SK-N-SH treated with all-trans-retinoic acid at 6 μM for 48 hours (cell line): ENCODE data around the gene LARP4.
"Not testable (repeated sequence)": the region's sequence is repeated elsewhere in the genome, so short reads cannot be mapped to it uniquely, and the experiment has no call there.

ENCODE experiments used
- BACH2 ChIP-seq: fragments of 250-450 bp; sonication (Bioruptor Pico); IDR thresholded peaks from 2 replicates; pipeline ENCODE4 v1.9.0; 2021; ENCODE audit warnings: mild to moderate bottlenecking, borderline replicate concordance
- ISL1 ChIP-seq: fragments of 250-450 bp; sonication (Bioruptor Pico); IDR thresholded peaks from 2 replicates; pipeline ENCODE4 v2.1.2; 2022; ENCODE audit warnings: mild to moderate bottlenecking, moderate library complexity
- PATZ1 ChIP-seq: fragments of 250-450 bp; sonication (Bioruptor Pico); IDR thresholded peaks from 2 replicates; pipeline ENCODE4 v1.8.0; 2020; ENCODE audit warnings: mild to moderate bottlenecking, moderate library complexity, borderline replicate concordance
- RARB ChIP-seq: fragments of 250-450 bp; sonication (Bioruptor Pico); IDR thresholded peaks from 2 replicates; pipeline ENCODE4 v1.8.0; 2021; ENCODE audit warnings: mild to moderate bottlenecking, moderate library complexity
- TF ChIP-seq, protein P1 (sequence below): fragments of 250-450 bp; sonication (Bioruptor Pico); IDR thresholded peaks from 2 replicates; pipeline ENCODE4 v1.5.1; 2021; ENCODE audit warnings: mild to moderate bottlenecking, moderate library complexity

DNA sequence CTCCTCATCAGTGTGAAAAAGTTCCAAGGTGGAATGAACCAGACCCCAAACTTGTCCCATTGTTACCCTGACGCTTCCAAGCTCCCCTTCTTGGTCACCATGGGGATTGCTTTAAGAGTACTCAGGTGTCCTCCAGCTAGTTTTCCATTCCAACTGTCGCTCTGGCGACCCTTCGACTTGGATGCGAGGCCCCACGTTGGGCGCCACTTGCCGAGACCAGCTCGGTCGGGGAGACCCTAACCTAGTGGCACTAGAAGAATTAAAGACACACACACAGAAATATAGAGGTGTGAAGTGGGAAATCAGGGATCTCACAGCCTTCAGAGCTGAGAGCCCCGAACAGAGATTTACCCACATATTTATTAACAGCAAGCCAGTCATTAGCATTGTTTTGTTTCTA lies 97.4 kb downstream of the LARP4 start:
- TF ChIP-seq RARB, ISL1, PATZ1, BACH2 (CRISPR knock-in tag): not testable (repeated sequence)
- TF ChIP-seq, protein P1, sequence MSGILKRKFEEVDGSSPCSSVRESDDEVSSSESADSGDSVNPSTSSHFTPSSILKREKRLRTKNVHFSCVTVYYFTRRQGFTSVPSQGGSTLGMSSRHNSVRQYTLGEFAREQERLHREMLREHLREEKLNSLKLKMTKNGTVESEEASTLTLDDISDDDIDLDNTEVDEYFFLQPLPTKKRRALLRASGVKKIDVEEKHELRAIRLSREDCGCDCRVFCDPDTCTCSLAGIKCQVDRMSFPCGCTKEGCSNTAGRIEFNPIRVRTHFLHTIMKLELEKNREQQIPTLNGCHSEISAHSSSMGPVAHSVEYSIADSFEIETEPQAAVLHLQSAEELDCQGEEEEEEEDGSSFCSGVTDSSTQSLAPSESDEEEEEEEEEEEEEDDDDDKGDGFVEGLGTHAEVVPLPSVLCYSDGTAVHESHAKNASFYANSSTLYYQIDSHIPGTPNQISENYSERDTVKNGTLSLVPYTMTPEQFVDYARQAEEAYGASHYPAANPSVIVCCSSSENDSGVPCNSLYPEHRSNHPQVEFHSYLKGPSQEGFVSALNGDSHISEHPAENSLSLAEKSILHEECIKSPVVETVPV, result not testable (repeated sequence)
